Left forelimb (tissue), 1 donor: ENCODE data around the gene OFD1.

ENCODE experiments used
- DNase-seq: peaks from one replicate; pipeline ENCODE4 v3.0.0-alpha.2; 2018; ENCODE audit warnings: low spot score

The OFD1 gene

DNA sequence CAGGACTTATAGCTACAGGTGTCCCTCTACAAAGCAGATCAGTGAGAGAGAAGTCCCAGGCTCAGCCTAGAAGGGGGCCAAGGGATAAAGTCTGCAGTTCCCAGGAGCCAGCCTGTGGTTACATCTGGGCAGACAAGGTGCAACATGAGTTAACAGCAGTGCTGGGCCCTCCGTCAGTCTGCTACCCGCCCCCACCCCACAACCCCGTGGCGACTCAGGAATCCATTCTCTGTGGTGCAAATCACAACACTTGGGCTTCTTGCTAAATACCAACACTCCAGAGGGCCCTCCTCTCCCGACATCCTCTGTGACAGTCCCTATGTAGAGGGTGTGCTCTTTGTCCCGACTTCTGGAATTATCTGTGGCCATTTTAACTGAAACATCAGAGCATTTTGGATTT is 68.6 kb downstream of the OFD1 start:
- DNase-seq: no peak

DNA sequence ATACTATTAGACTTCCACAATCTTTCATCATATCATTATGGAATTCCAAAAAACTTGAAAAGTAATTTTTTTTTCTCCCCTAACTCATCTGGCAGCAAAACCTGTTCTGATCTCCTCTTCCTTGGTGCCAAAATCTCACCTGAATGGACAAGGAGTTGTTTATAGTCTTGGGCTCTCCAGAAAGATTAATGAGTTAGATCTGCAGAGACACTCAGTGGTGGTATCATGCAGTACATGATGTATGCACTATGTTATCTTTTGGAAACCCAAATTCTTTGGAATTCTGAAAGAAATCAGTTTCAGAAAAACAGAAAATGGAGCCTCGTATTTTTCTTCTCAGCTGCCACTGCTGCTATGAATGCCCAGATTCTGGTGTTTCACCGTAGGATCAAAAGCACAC is 70.7 kb downstream of the OFD1 start:
- DNase-seq: no peak

DNA sequence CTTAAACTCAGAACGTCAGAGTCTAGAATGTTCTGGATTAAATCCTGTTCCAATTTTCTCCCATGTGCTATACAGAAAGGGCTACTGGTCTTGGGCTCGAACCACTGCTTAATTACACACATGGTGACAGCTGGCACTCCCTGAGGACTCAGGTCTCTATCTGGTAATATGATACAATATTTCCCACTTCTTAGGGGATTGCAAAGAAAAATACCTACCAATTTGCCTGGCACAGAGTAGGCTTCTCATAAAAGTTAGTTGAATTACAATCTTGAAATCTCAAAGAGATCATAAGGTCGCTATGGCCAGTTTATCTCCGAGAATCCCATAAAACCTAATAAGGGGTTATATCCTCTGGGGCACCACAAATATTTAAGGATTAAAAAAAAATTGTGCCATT is 73.7 kb downstream of the OFD1 start:
- DNase-seq: no peak

DNA sequence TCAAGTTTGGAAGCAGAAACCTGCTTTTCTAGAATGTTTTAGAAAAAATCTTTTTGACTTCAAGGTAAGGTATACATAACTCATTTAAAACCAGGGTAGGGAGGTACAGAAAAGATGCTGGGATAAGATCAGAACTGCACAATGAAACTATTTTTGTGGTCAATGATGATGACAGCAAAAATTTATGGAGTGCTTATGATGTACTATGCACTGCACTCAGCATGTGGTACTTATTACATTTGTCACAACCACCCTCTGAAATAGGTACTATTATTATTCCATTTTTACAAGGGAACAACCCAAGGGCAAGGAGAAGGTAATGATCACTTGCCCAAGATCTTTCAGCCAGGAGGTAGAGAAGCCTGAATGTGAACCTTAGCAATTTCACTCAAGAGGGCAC is 74.3 kb downstream of the OFD1 start:
- no peak for DNase-seq

DNA sequence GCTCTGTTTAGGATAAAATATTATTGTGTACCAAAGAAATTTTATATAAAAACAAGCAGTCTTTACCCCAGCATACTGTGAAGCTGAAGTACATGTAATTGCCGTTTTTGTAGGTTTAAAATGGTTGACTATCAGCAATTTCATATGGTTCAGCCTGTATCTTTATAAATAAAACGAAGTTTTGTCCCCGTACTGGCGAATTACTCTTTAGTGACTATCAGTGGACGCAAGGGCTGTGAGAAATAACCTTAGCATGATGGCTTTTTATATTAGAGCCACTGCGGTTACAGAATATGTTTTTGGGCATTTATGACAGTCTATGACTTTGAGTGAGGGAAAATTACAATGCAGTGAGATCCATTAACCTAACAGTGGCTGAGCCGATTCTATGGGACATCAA is 81.1 kb downstream of the OFD1 start:
- no peak for DNase-seq

DNA sequence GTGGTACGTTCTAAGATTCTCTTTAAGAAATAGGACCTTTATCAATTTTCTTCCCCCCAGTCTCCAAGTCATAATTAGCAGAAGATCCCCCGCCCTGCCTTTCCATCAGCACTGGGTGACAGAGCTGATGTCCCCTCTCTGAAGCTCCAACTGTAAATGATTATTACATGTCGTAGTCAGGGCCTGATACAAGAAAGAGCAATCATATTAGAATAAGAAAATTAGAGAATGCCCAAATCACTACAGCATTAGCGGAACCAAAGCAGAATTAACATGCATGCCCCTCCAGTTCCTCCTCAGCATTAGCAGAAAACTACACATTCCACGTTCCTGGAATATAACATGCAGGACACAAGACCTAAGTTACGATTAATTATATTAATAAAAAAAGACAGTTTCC is 81.6 kb downstream of the OFD1 start:
- DNase-seq: no peak

DNA sequence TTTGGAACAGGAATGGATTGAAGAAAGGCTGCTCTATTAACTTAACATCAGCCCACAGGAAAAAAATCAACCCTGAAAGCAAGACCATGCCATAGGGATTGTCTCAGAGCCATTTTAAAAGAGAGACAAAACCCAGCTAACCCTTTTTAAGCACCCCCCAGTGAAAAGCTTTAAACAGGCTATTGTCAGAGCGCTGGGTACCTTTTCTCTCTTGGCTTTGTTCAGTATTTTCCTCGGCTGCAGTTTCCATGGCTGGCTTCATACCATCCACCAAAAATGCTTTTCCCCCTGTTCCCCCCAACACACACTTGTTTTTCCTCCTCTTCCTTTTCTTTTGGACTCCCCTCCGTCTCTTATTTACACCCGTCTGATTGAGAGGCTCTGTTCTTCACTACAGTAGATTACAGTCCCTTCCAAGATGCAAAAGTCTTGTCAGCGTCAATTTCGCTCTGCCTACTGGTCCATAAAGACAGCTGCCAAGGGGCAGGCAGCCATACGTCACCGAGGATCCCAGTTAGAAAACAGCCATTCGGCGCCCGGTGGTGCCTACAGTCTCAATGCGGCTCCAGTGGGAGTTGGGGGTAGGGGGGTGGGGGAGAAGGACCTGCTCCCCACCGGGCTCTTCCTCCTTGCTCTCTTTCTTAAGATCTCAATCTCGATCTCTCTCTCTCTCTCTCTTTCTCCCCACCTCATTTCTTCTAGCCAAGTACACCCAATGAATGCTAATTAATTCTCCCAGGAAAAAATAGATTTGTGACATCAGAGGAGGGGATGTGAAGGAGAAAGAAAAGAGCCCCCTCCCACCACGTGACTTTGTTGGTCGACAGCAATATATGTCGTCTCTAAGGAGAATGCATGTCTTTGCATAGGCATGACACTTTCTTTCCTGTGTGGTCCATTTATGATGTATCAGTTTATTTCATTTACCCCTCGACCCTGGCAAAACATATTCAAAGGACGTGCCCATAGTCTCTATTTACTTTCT is 82.4 kb downstream of the OFD1 start, which contains the start of gene GPM6B:
Gene GPM6B (minus strand): TSS at position 451 of the 985 bp plus-strand sequence. CDS start 189 bp downstream, at position 262.
- no peak for DNase-seq
